Measurements from ENCODE around the gene C16orf92. TPM values are rescaled to one million over a fixed set of nuclear protein-coding genes. Genes with fewer than 3 reads are reported as not detected.

C16orf92 gene, protein sequence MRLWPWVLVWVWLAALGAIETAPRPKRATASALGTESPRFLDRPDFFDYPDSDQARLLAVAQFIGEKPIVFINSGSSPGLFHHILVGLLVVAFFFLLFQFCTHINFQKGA
- total RNA-seq, result not detected
- polyA plus RNA-seq, result not detected
- not detected for total RNA-seq

DNA sequence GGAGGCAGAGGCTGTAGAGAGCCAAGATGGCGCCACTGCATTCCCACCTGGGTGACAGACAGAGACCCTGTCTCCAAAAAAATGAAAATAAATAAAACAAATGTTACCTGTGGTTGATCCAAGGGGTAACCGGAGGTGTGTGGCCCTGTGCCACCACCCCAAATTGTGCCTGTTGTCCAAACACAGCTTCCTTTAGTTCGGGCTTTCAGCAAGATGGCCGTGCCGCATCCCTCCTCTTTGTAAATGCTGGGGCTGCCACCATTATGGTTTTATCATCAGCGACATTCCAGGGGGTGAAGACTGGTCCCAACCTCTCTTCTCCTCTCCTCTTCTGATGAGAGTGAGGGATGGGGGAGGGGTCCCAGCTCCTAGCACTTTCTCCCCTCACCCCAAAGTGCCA, at the start of gene C16orf92:
TSS of gene C16orf92 (plus strand) at position 312 of the 400 bp plus-strand sequence. CDS start 143 bp downstream, outside the sequence.
- H3K4me3 ChIP-seq (ENCODE audit: low read length), result no peak within 1 kb of the TSS
- intact Hi-C loops (cut with micrococcal nuclease), result loop anchor here in 1 of 2 donors (5.0 kb wide), 1 partner anchor 206 kb away; the partner anchor contains the start of gene PAGR1
- H3K27me3 Mint-ChIP-seq, result peaks cover 10 to 35% (median 14%) of the 10 kb centered on the region in 5 donors
- no peak within 1 kb of the TSS for H3K4me3 Mint-ChIP-seq
- DNase-seq (no peak), ATAC-seq (no peak)
- H3K4me1 Mint-ChIP-seq, result peaks cover 5 to 17% (median 10%) of the 10 kb centered on the region in 7 donors
- POLR2A ChIA-PET, result interaction anchor here (1.5 kb wide), 1 partner anchor 196 kb away, joined by 3 read pairs; no protein-coding TSS in a partner anchor
- CTCF ChIA-PET, result interaction anchor here (0.8 to 1.2 kb wide), 3 partner anchors 10 to 332 kb away, joined by 3 read pairs; no protein-coding TSS in a partner anchor
- H3K36me3 Mint-ChIP-seq, result no peaks in the 10 kb centered on the region
- peaks cover 0 to 3% (median 0%) of the 10 kb centered on the region in 11 donors for H3K9me3 Mint-ChIP-seq
- H3K27me3 ChIP-seq (ENCODE audit: control insufficient read depth in 2 of 2, insufficient read depth in 2 of 2, low read length in 2 of 2), result no peaks in the 10 kb centered on the region
- peaks cover 8% of the 10 kb centered on the region in 2 donors for H3K4me1 ChIP-seq (ENCODE audit: control insufficient read depth in 2 of 2, insufficient read depth in 2 of 2, low read length in 2 of 2)
- no peaks in the 10 kb centered on the region for H3K9me3 ChIP-seq (ENCODE audit: control insufficient read depth in 2 of 3, low read length in 3 of 3)
- no peak within 1 kb of the TSS for H3K27ac ChIP-seq (ENCODE audit: low read depth, low read length)
- H3K36me3 ChIP-seq (ENCODE audit: control insufficient read depth in 2 of 3, insufficient read depth in 3 of 3, low read length in 3 of 3), result no peaks in the 10 kb centered on the region
- H3K27ac Mint-ChIP-seq, result peak within 1 kb of the TSS in 1 of 9 donors; percentile 31

DNA sequence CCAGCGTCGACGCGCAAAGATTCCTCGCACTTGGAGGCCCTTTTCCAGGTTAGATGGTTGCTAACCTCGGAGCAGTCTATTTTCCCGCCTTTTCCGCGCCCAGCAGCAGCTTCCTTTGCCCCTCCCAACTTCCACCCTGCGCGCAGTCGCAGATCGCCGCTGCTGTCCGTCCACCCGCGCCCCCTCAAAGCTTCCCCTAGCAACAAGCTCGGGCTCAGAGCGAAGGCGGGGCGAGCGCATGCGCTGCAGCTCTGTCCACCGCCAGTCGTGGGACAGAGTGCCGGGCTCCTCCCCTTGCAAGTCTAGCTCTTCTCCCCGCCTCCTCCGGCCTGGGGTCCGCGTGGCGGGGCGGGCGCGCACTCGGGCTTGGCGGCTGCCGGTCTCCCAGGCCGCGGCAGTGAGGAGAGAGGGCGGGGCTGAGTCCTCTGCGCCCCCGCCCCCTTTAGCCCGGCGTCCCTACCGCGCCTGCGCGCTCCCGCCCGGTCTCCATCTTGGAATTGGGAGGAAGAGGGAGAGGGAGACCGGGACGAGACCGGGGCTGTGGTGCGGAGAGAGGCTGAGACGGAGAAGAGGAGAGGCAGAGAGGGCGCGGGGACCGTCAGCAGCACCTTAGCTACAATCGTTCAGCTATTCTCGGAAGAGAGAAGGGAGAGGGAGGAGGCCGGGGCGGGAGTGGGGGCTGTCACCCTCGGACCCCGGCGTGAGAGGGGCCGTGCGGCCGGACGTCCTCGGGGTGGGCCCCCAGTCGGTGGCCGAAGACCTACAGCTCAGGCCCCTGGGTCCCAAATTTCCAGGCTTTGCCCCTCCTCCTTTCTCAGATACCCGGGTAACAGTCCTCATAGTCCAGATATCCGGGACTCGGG, 49.4 kb upstream of the C16orf92 start, which contains the start of gene TAOK2:
TSS of gene TAOK2 (plus strand) at position 485 of the 863 bp plus-strand sequence. CDS start 3,905 bp downstream, outside the sequence.
- Histone ChIP-seq H3K4me1 (ENCODE audit: control insufficient read depth in 2 of 2, insufficient read depth in 2 of 2, low read length in 2 of 2) (peaks cover 20 to 23% of the 10 kb centered on the region in 2 donors), H3K4me3 (ENCODE audit: low read length) (peak within 1 kb of the TSS; percentile 98), H3K27me3 (ENCODE audit: control insufficient read depth in 2 of 2, insufficient read depth in 2 of 2, low read length in 2 of 2) (no peaks in the 10 kb centered on the region), H3K27ac (ENCODE audit: low read depth, low read length) (peak within 1 kb of the TSS; percentile 78), H3K9me3 (ENCODE audit: control insufficient read depth in 2 of 3, low read length in 3 of 3) (no peaks in the 10 kb centered on the region), H3K36me3 (ENCODE audit: control insufficient read depth in 2 of 3, insufficient read depth in 3 of 3, low read length in 3 of 3) (peaks cover 0 to 22% (median 0%) of the 10 kb centered on the region in 3 experiments)
- Mint-ChIP-seq H3K36me3 (peaks cover 3 to 20% (median 8%) of the 10 kb centered on the region in 5 donors), H3K27ac (peak within 1 kb of the TSS; percentile 77 to 93 (median 91)), H3K4me1 (peaks cover 23 to 39% (median 37%) of the 10 kb centered on the region in 7 donors), H3K27me3 (no peaks in the 10 kb centered on the region), H3K9me3 (peaks cover 0 to 2% (median 0%) of the 10 kb centered on the region in 11 donors), H3K4me3 (peak within 1 kb of the TSS; percentile 80 to 97 (median 94))
- intact Hi-C loops (cut with micrococcal nuclease), result loop anchor here (1.0 to 10.0 kb wide), 9 partner anchors 11 to 431 kb away; partner anchors contain the start of genes CDIPT (in 2 of the 2), INO80E (in 2 of the 2), KCTD13 (in 2 of the 2) and ASPHD1 (in 1 of the 2)
- ChIA-PET CTCF (interaction anchor here (0.7 to 1.8 kb wide), 5 partner anchors 13 to 99 kb away, joined by 3 to 8 read pairs (median 4); partner anchors contain the start of gene KCTD13), POLR2A (interaction anchor here (0.6 to 6.4 kb wide), 22 partner anchors 9 to 990 kb away, joined by 3 to 79 read pairs (median 4); partner anchors contain the start of genes ALDOA, CDIPT, HIRIP3 and INO80E)
- DNase-seq (peak; percentile 83 to 98 (median 89)), ATAC-seq (peak; percentile 97)

DNA sequence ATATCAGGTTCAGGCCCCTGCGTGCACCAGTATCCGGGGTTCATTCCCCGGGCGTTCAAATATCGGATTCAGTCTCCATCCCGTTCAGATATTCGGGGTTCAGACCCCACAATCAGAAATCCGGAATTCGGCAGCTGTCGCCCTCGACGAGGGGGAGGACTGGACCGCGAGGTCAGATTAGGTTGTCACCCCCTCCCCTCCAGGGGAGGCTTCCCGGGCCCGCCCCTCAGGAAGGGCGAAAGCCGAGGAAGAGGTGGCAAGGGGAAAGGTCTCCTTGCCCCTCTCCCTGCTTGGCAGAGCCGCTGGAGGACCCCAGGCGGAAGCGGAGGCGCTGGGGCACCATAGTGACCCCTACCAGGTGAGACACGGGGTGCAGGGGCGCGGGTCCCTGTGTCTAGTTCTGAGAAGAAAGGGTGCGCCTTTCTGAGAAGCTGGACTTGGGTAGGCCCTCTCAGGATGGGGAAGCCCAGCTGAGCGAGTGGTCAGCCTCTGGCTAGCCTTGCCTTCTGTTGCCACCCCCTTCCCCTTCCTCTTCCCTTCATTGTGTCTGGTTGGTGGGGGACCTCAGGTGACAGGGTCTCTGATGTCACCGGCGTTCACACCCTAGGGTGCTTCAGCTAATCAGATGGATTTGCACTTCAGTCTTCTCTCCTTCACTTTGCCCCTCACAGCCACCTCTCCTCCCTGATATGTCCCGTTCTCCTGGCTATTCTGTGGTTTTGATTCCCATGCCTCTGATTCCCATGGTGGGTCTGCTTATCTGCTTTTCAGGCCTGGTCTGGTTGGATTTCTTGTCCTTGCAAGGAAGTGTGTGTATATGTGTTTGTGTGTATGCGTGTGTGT, 48.5 kb upstream of the C16orf92 start:
- no peaks in the 10 kb centered on the region for H3K27me3 ChIP-seq (ENCODE audit: control insufficient read depth in 2 of 2, insufficient read depth in 2 of 2, low read length in 2 of 2)
- peak overlapping the region; percentile 78 for H3K27ac ChIP-seq (ENCODE audit: low read depth, low read length)
- CTCF ChIA-PET, result interaction anchor here (1.8 kb wide), 1 partner anchor 19 kb away, joined by 4 read pairs; no protein-coding TSS in a partner anchor
- DNase-seq (peak in 3 of 9 donors; percentile 14 to 44 (median 27)), ATAC-seq (no peak)
- POLR2A ChIA-PET, result interaction anchor here (0.8 to 6.4 kb wide), 11 partner anchors 8 to 184 kb away, joined by 3 to 79 read pairs (median 9); partner anchors contain the start of genes HIRIP3, INO80E, KCTD13 and KIF22
- peaks cover 0 to 27% (median 2%) of the 10 kb centered on the region in 3 experiments for H3K36me3 ChIP-seq (ENCODE audit: control insufficient read depth in 2 of 3, insufficient read depth in 3 of 3, low read length in 3 of 3)
- H3K9me3 ChIP-seq (ENCODE audit: control insufficient read depth in 2 of 3, low read length in 3 of 3), result no peaks in the 10 kb centered on the region
- H3K4me1 Mint-ChIP-seq, result peaks cover 20 to 39% (median 37%) of the 10 kb centered on the region in 7 donors
- peaks cover 20 to 23% of the 10 kb centered on the region in 2 donors for H3K4me1 ChIP-seq (ENCODE audit: control insufficient read depth in 2 of 2, insufficient read depth in 2 of 2, low read length in 2 of 2)
- H3K4me3 Mint-ChIP-seq, result peak overlapping the region; percentile 80 to 97 (median 94)
- intact Hi-C loops (cut with micrococcal nuclease), result loop anchor here (5.0 to 10.0 kb wide), 2 partner anchors 167 to 430 kb away; partner anchors contain the start of genes MAZ (in 1 of the 2) and ZNF771 (in 1 of the 2)
- peak overlapping the region; percentile 77 to 92 (median 86) for H3K27ac Mint-ChIP-seq
- H3K9me3 Mint-ChIP-seq, result peaks cover 0 to 2% (median 0%) of the 10 kb centered on the region in 11 donors
- H3K4me3 ChIP-seq (ENCODE audit: low read length), result peak overlapping the region; percentile 98
- no peaks in the 10 kb centered on the region for H3K27me3 Mint-ChIP-seq
- H3K36me3 Mint-ChIP-seq, result peaks cover 2 to 20% (median 8%) of the 10 kb centered on the region in 5 donors

DNA sequence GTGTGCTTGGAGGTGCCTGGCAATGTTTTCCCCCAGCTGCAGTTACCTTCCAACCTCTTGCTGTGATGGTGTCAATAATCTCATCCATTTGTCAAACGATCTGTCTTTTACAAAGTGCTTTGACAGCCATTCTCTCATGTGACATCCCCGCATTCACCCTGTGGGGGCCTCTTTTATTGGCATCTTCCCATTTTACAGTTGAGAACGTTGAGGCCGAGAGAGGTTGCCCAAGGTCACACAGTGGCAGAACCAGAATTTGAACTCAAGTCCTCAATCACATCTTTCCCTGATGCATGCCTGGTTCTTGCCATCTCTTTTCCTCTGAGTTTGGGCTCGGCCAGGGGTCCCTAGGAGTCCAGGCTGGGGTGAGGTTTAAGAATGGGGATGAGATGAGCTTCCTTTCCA, 47.9 kb upstream of the C16orf92 start:
- H3K4me3 ChIP-seq (ENCODE audit: low read length), result peak overlapping the region; percentile 98
- no peaks in the 10 kb centered on the region for H3K27me3 ChIP-seq (ENCODE audit: control insufficient read depth in 2 of 2, insufficient read depth in 2 of 2, low read length in 2 of 2)
- Mint-ChIP-seq H3K27me3 (no peaks in the 10 kb centered on the region), H3K36me3 (peaks cover 0 to 22% (median 10%) of the 10 kb centered on the region in 5 donors), H3K27ac (peak overlapping the region; percentile 76 to 91 (median 83)), H3K4me3 (peak overlapping the region; percentile 80 to 97 (median 94)), H3K9me3 (peaks cover 0 to 2% (median 0%) of the 10 kb centered on the region in 11 donors), H3K4me1 (peaks cover 20 to 39% (median 37%) of the 10 kb centered on the region in 7 donors)
- no peaks in the 10 kb centered on the region for H3K9me3 ChIP-seq (ENCODE audit: control insufficient read depth in 2 of 3, low read length in 3 of 3)
- POLR2A ChIA-PET, result interaction anchor here (0.6 to 6.4 kb wide), 6 partner anchors 13 to 167 kb away, joined by 3 to 79 read pairs (median 6); partner anchors contain the start of genes HIRIP3, INO80E, SEZ6L2 and TMEM219
- CTCF ChIA-PET, result interaction anchor here (0.9 kb wide), 1 partner anchor 275 kb away, joined by 3 read pairs; no protein-coding TSS in a partner anchor
- intact Hi-C loops (cut with micrococcal nuclease), result loop anchor here in 1 of 2 donors (10.0 kb wide), 1 partner anchor 430 kb away; the partner anchor contains the start of gene ZNF771
- ATAC-seq (no peak), DNase-seq (no peak)
- peaks cover 1 to 33% (median 8%) of the 10 kb centered on the region in 3 experiments for H3K36me3 ChIP-seq (ENCODE audit: control insufficient read depth in 2 of 3, insufficient read depth in 3 of 3, low read length in 3 of 3)
- H3K4me1 ChIP-seq (ENCODE audit: control insufficient read depth in 2 of 2, insufficient read depth in 2 of 2, low read length in 2 of 2), result peaks cover 20 to 23% of the 10 kb centered on the region in 2 donors
- H3K27ac ChIP-seq (ENCODE audit: low read depth, low read length), result peak overlapping the region; percentile 78

DNA sequence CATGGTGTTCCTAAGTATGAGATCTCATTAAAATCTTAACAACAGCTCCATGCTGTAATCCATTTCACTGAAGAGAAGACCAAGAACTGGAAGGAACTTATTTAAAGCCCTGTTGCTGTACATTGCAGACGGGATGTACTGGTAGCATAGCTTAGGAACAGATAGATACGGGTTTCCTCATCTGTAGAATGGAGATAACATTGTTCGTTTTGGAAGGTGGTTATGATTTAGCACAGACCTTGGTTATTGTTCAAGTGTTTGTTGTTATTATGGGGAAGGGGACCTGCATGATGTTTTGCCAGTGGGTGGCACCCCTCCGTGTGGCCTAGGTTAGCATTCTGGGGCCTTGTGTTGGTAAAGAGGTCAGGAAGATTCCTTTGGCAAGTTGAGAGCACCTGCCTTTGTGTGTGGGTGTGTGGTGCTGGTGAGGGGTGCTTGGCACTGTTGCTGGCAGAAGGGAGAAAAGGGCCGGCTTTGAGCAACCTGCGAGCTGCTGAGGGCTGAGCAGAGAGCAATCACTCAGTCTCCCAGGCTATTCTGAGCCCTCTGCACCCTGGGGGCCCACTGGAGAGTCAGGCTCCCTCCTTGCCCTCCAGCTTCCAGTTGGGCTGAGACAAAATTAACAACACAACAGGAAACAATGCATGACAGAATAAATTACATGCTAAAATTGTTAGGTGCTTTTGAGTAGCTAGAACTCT, 47.0 kb upstream of the C16orf92 start:
- no peaks in the 10 kb centered on the region for H3K9me3 ChIP-seq (ENCODE audit: control insufficient read depth in 2 of 3, low read length in 3 of 3)
- H3K36me3 ChIP-seq (ENCODE audit: control insufficient read depth in 2 of 3, insufficient read depth in 3 of 3, low read length in 3 of 3), result peaks cover 8 to 38% (median 12%) of the 10 kb centered on the region in 3 experiments
- POLR2A ChIA-PET, result interaction anchor here (0.6 to 6.4 kb wide), 7 partner anchors 14 to 171 kb away, joined by 3 to 79 read pairs (median 3); partner anchors contain the start of genes HIRIP3, INO80E, SEZ6L2 and TMEM219
- H3K4me1 ChIP-seq (ENCODE audit: control insufficient read depth in 2 of 2, insufficient read depth in 2 of 2, low read length in 2 of 2), result peaks cover 20 to 23% of the 10 kb centered on the region in 2 donors
- ATAC-seq, result no peak
- peak overlapping the region; percentile 78 for H3K27ac ChIP-seq (ENCODE audit: low read depth, low read length)
- no peaks in the 10 kb centered on the region for H3K27me3 Mint-ChIP-seq
- peaks cover 23 to 39% (median 37%) of the 10 kb centered on the region in 7 donors for H3K4me1 Mint-ChIP-seq
- no peak for DNase-seq
- peak overlapping the region; percentile 62 to 91 (median 82) for H3K27ac Mint-ChIP-seq
- peaks cover 0 to 2% (median 0%) of the 10 kb centered on the region in 11 donors for H3K9me3 Mint-ChIP-seq
- H3K27me3 ChIP-seq (ENCODE audit: control insufficient read depth in 2 of 2, insufficient read depth in 2 of 2, low read length in 2 of 2), result no peaks in the 10 kb centered on the region
- no peak overlapping the region for H3K4me3 ChIP-seq (ENCODE audit: low read length)
- CTCF ChIA-PET, result interaction anchor here (0.9 to 1.0 kb wide), 2 partner anchors 169 to 276 kb away, joined by 3 read pairs; no protein-coding TSS in a partner anchor
- peaks cover 0 to 27% (median 10%) of the 10 kb centered on the region in 5 donors for H3K36me3 Mint-ChIP-seq
- intact Hi-C loops (cut with micrococcal nuclease), result loop anchor here in 1 of 2 donors (10.0 kb wide), 1 partner anchor 429 kb away; the partner anchor contains the start of gene ZNF771
- peak overlapping the region; percentile 80 to 97 (median 94) for H3K4me3 Mint-ChIP-seq

Measured in naive thymus-derived CD4-positive, alpha-beta T cell (primary cell).